HepG2 (cell line): ENCODE results near the gene WWTR1.

Source experiments
- BHLHE40 ChIP-seq: IDR thresholded peaks from 2 replicates; pipeline ENCODE4 v1.6.1; 2011; ENCODE audit warnings: low read length, improper control_type of control experiment
- CREB1 ChIP-seq, 2 experiments: fragments of 450-650 bp in 1 of 2; IDR thresholded peaks; 2 replicates each; pipeline ENCODE4 v1.6.1; 2016 to 2017; ENCODE audit warnings: control low read depth in 1 of 2, mild to moderate bottlenecking in 1 of 2, missing compliant biosample characterization in 1 of 2, missing genetic modification characterization in 1 of 2
- MZF1 ChIP-seq: sonication (generic); formaldehyde crosslinking; IDR thresholded peaks from 2 replicates; pipeline ENCODE4 v1.8.1; 2023; ENCODE audit warnings: mild to moderate bottlenecking, missing genetic modification reagents, borderline replicate concordance
- POLR2A ChIP-seq, 2 experiments: IDR thresholded peaks; 2 replicates each; pipeline ENCODE4 v1.6.1; 2011; ENCODE audit warnings: low read depth in 2 of 2, low read length in 2 of 2, mild to moderate bottlenecking in 1 of 2, moderate library complexity in 1 of 2; ENCODE audit not compliant: insufficient read depth in 1 of 2
- ZFY ChIP-seq: sonication (generic); formaldehyde crosslinking; IDR thresholded peaks from 2 replicates; pipeline ENCODE4 v1.4.0; 2020; ENCODE audit warnings: missing genetic modification reagents
- TF ChIP-seq, protein P1 (sequence below): sonication (generic); formaldehyde crosslinking; IDR thresholded peaks from 2 replicates; pipeline ENCODE4 v1.4.0; 2020; ENCODE audit warnings: mild to moderate bottlenecking, missing genetic modification reagents

DNA sequence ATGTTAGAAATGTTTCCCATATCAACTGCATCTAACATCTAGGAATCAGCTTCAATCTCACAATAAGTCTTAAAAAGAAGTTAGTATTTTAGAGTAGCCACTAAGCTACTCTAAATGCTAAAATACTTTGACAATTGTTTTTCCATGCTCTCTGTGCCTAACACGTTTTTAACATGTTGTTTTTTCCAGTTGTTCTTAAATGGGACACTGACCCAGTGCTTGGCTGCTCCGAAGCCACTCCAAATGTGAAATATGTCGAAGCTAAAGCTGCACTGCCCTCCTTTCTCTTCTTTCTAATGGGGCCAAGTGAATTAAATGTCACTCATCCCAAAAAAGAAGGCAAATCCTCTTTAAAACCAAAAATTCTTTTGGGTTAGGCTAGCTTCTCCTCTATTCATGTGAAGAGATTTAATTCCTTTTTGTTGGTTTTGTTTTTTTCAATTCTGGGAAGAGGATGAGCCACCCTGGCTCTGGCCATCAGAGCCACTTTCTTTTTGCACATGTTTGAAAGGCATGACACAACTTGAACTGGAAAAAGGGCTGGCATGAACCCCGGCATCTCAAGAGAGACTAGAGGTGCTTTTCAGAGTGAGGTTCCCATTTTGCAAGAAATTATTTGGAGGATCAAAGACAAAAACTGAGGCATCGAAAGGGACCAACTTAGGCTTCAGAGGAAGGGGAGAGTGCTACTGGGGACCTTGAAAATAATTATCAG lies 73.7 kb downstream of the WWTR1 start:
- TF ChIP-seq, protein P1, sequence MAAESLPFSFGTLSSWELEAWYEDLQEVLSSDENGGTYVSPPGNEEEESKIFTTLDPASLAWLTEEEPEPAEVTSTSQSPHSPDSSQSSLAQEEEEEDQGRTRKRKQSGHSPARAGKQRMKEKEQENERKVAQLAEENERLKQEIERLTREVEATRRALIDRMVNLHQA (CRISPR knock-in tag) = no peak
- TF ChIP-seq MZF1 (CRISPR knock-in tag) (no peak), BHLHE40 (no peak), POLR2A (IDR thresholded peaks at IDR 0.05; ENCODE audit: insufficient read depth in 1 of 2, low read depth in 2 of 2, low read length in 2 of 2) (no peak), CREB1 (IDR thresholded peaks at IDR 0.05) (no peak), CREB1 (CRISPR knock-in tag; IDR thresholded peaks at IDR 0.05) (no peak), ZFY (CRISPR knock-in tag) (no peak)
